Right atrium auricular region (tissue), 2 donors: ENCODE results near the gene SIPA1L3. TPM values are rescaled to one million over a fixed set of nuclear protein-coding genes. Genes with fewer than 3 reads are reported as not detected.

Experiments used
- DNase-seq: peaks from one replicate; pipeline ENCODE4 v3.0.0-alpha.2; 2019; ENCODE audit warnings: low spot score
- H3K27ac ChIP-seq, 2 donors: fragments of 200-600 bp; sonication (generic); 1 replicate in 1 of 2; 2 replicates in 1 of 2; pipeline ENCODE4 v1.5.1; 2016 to 2019
- H3K27me3 ChIP-seq, 2 donors: fragments of 200-600 bp; sonication (generic); one replicate each; pipeline versions ENCODE4 v1.5.1 to v1.6.0; 2017 to 2019
- H3K36me3 ChIP-seq: fragments of 200-600 bp; sonication (generic); one replicate; pipeline ENCODE4 v1.5.1; 2016
- H3K4me1 ChIP-seq, 2 donors: fragments of 200-600 bp; sonication (generic); one replicate each; pipeline versions ENCODE4 v1.5.1 to v1.6.0; 2017 to 2019
- H3K4me3 ChIP-seq, 2 donors: fragments of 200-600 bp; sonication (generic); 1 replicate in 1 of 2; 2 replicates in 1 of 2; pipeline ENCODE4 v1.5.1; 2017 to 2019; ENCODE audit warnings: mild to moderate bottlenecking in 1 of 2, moderate library complexity in 1 of 2
- H3K9me3 ChIP-seq, 2 donors: fragments of 200-600 bp; sonication (generic); one replicate each; pipeline ENCODE4 v1.5.1; 2019
- total RNA-seq, 2 donors: library from RNA; depleted of rRNA; stranded (reverse); fragments of >200 nt; gene quantifications; one replicate each; pipeline ENCODE4 v1.1.0, GENCODE V29; 2016
- TF ChIP-seq, protein P1 (sequence below), 2 donors: fragments of 200-600 bp; sonication (generic); IDR thresholded peaks; one replicate each; pipeline ENCODE4 v1.5.1; 2019; ENCODE audit warnings: antibody characterized with exemption in 2 of 2

SIPA1L3 gene
- total RNA-seq, 2 donors from 2014 or later, result 10.7 to 19.6 TPM

DNA sequence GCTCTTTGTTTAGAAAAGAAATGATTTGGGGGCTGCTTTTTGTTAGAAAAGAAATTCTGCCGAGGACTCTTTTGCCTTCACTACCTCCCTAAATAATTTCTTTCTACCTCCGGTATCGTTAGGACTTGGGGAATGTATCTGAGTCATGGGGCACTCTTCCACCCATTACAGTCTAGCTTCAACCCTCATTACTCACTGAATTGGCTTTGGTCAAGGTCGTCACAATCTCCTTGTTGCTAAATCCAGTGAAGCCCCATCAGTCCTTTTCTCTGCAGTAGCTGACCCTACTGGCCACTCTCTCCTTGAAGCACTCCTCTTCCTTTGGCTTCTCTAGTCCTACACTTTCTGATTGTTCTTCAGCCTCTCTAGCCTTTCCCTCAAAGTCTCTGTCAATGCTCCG, 34.6 kb upstream of the SIPA1L3 start:
- Histone ChIP-seq H3K4me1 (no peaks in the 10 kb centered on the region), H3K27me3 (no peaks in the 10 kb centered on the region), H3K27ac (no peak overlapping the region), H3K4me3 (no peak overlapping the region), H3K36me3 (no peaks in the 10 kb centered on the region), H3K9me3 (peaks cover 0 to 6% of the 10 kb centered on the region in 2 donors)
- DNase-seq, result no peak
- TF ChIP-seq, protein P1, sequence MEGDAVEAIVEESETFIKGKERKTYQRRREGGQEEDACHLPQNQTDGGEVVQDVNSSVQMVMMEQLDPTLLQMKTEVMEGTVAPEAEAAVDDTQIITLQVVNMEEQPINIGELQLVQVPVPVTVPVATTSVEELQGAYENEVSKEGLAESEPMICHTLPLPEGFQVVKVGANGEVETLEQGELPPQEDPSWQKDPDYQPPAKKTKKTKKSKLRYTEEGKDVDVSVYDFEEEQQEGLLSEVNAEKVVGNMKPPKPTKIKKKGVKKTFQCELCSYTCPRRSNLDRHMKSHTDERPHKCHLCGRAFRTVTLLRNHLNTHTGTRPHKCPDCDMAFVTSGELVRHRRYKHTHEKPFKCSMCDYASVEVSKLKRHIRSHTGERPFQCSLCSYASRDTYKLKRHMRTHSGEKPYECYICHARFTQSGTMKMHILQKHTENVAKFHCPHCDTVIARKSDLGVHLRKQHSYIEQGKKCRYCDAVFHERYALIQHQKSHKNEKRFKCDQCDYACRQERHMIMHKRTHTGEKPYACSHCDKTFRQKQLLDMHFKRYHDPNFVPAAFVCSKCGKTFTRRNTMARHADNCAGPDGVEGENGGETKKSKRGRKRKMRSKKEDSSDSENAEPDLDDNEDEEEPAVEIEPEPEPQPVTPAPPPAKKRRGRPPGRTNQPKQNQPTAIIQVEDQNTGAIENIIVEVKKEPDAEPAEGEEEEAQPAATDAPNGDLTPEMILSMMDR (IDR thresholded peaks at IDR 0.05), result no peak

DNA sequence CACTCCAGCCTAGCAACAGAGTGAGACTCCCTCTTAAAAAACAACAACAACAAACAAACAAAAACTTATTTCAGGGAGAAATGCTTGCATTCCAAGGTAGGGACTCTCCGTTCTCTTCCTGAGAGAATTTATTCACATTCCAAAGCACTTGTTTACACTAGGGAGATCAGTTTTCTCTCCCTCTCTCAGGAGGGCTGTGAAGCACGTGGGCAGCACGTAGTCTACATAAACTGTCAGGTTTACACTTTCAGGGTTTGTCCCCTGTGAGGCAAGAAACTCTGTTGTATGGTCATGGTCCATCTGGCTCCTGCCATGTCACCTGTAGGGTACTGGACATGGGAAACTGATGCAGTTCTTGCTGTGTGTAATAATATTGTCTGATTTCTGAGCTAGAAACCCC, 32.2 kb upstream of the SIPA1L3 start:
- Histone ChIP-seq H3K4me3 (no peak overlapping the region), H3K4me1 (no peaks in the 10 kb centered on the region), H3K9me3 (peaks cover 0 to 6% of the 10 kb centered on the region in 2 donors), H3K27ac (no peak overlapping the region), H3K36me3 (no peaks in the 10 kb centered on the region), H3K27me3 (no peaks in the 10 kb centered on the region)
- no peak for DNase-seq
- TF ChIP-seq, protein P1 (IDR thresholded peaks at IDR 0.05), result no peak

DNA sequence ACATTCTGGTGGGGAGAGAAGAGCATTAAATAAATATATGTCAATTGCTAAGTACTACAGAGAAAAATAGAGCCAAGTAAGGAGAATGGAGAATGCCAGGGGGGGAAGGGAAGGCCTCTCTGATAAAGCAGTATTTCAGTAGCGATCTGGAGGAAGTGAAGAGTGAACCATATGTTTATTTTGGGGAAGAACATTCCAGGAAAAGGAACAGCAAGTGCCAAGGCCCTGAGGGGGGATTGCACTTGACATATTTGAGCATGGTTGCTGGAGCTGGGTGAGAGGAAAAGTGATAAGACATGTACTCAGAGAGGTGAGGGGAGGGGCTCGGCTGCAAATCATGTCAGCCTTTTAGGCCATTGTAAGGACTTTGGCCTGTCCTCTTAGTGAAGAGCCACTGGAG, 31.0 kb upstream of the SIPA1L3 start:
- Histone ChIP-seq H3K27me3 (no peaks in the 10 kb centered on the region), H3K4me1 (no peaks in the 10 kb centered on the region), H3K36me3 (no peaks in the 10 kb centered on the region), H3K9me3 (no peaks in the 10 kb centered on the region), H3K27ac (no peak overlapping the region), H3K4me3 (no peak overlapping the region)
- DNase-seq, result no peak
- TF ChIP-seq, protein P1 (IDR thresholded peaks at IDR 0.05), result no peak

DNA sequence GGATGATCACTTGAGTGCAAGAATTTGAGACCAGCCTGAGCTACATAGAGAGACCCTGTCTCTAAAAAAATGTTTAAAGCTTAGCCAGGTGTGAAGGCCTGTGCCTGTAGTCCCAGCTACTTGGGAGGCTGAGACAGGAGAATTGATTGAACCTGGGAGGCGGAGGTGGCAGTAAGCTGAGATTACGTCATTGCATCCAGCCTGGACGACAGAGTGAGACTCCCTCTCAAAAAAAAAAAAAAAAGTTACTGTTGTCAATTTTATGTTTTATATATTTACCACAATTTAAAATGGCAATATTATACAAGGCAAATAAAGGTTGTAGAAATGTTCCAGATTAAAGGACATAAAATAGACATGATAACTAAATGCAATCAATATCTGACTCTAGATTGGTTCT, 29.9 kb upstream of the SIPA1L3 start:
- Histone ChIP-seq H3K27ac (no peak overlapping the region), H3K9me3 (peaks cover 0 to 8% of the 10 kb centered on the region in 2 donors), H3K4me3 (no peak overlapping the region), H3K4me1 (no peaks in the 10 kb centered on the region), H3K27me3 (no peaks in the 10 kb centered on the region), H3K36me3 (no peaks in the 10 kb centered on the region)
- TF ChIP-seq, protein P1 (IDR thresholded peaks at IDR 0.05), result no peak
- no peak for DNase-seq

DNA sequence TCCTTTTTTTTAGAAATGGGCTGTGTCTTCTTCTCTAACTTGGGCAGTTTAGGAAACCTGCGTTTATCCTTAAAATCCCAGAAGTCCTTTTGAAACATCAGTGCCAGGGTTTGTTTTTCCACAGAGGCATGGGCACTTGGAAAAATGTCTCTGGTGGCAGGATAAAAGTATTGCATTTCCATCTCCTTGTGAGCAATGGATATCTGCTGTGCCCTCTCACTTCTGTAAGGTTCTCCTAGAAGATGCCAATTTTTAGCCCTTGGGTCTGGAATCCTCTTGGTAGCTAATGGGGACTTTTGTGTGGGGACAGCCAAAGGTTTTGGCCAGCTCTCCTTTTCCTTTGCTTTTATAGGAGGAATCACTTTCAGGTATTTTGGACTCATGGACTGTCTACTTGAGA, 21.6 kb upstream of the SIPA1L3 start:
- Histone ChIP-seq H3K4me1 (no peaks in the 10 kb centered on the region), H3K27me3 (no peaks in the 10 kb centered on the region), H3K4me3 (no peak overlapping the region), H3K36me3 (no peaks in the 10 kb centered on the region), H3K9me3 (peaks cover 0 to 21% of the 10 kb centered on the region in 2 donors), H3K27ac (no peak overlapping the region)
- no peak for DNase-seq
- TF ChIP-seq, protein P1 (IDR thresholded peaks at IDR 0.05), result no peak

DNA sequence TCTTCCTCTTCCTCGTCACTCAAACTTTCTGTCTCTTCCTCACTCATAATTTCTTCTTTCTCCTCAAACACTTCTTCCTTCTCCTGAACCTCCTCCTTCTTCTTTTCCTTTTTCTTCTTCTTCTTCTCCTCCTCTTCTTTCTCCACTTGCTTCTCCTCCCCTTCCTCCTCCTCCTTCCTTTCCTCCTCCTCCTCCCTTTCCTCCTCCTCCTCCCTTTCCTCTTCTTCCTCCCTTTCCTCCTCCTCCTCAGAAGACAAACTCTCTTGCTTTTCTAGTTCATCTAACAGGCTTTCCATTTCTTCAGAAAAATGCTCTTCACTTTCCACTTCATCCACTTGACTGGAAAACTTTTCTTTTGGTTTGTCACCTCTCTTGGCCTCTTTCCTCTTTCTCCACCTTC, 20.4 kb upstream of the SIPA1L3 start:
- Histone ChIP-seq H3K27me3 (no peaks in the 10 kb centered on the region), H3K27ac (no peak overlapping the region), H3K4me3 (no peak overlapping the region), H3K9me3 (peaks cover 0 to 19% of the 10 kb centered on the region in 2 donors), H3K36me3 (no peaks in the 10 kb centered on the region), H3K4me1 (no peaks in the 10 kb centered on the region)
- no peak for DNase-seq
- TF ChIP-seq, protein P1 (IDR thresholded peaks at IDR 0.05), result no peak
